Measurements from ENCODE around the gene GNG13. TPM values are rescaled to one million over a fixed set of nuclear protein-coding genes. Genes with fewer than 3 reads are reported as not detected.
"Not testable (repeated sequence)": the region's sequence is repeated elsewhere in the genome, so short reads cannot be mapped to it uniquely, and the experiment has no call there.

The GNG13 gene
- total RNA-seq, 1 experiment from 2014 or later, result not detected

GRCh38 chr16:820748-821147, 20.2 kb upstream of the GNG13 start:
- intact Hi-C loops (cut with micrococcal nuclease; ENCODE audit: unreplicated experiment), result no loop called here
- no peaks in the 10 kb centered on the region for H3K4me1 ChIP-seq
- no peaks in the 10 kb centered on the region for H3K36me3 ChIP-seq (ENCODE audit: control insufficient read depth, insufficient read depth, low read length)
- no peak for TF ChIP-seq CTCF (IDR thresholded peaks at IDR 0.05; ENCODE audit: insufficient read depth in 1 of 2, low read depth in 1 of 2, low read length in 1 of 2, severe bottlenecking in 1 of 2, unreplicated experiment in 1 of 2)
- Mint-ChIP-seq H3K36me3 (ENCODE audit: insufficient read depth, unreplicated experiment) (no peaks in the 10 kb centered on the region), H3K27me3 (ENCODE audit: insufficient read depth, unreplicated experiment) (no peaks in the 10 kb centered on the region), H3K9me3 (ENCODE audit: unreplicated experiment) (no peaks in the 10 kb centered on the region), H3K27ac (ENCODE audit: unreplicated experiment) (no peak overlapping the region), H3K4me1 (ENCODE audit: low read depth, unreplicated experiment) (no peaks in the 10 kb centered on the region), H3K4me3 (ENCODE audit: unreplicated experiment) (no peak overlapping the region)
- no peak for DNase-seq
- BruUV-seq (replicated peaks), result no TSS peak
- POLR2A ChIA-PET, result no interaction called here
- no peaks in the 10 kb centered on the region for H3K9me3 ChIP-seq
- no peak overlapping the region for H3K4me3 ChIP-seq (ENCODE audit: low read depth, low read length)
- H3K27me3 ChIP-seq (replicated peaks; ENCODE audit: control insufficient read depth, insufficient read depth, low read length), result no peaks in the 10 kb centered on the region
- CTCF ChIA-PET, result no interaction called here

DNA sequence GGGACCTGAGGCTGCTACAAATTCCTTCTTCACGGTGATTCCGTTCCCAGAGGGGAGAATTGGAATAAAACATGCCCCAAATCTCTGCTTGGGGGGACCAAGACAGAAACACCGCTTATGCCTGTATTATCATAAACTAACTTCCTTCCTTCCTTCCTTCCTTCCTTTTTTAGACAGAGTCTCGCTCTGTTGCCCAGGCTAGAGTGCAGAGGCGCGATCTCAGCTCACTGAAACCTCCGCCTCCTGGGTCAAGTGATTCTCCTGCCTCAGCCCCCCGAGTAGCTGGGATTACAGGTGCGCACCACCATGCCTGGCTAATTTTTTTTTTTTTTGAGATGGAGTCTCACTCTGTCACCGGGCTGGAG, 19.5 kb upstream of the GNG13 start:
- H3K4me1 Mint-ChIP-seq (ENCODE audit: low read depth, unreplicated experiment); H3K27me3 ChIP-seq (replicated peaks; ENCODE audit: control insufficient read depth, insufficient read depth, low read length); H3K4me3 Mint-ChIP-seq (ENCODE audit: unreplicated experiment); H3K4me1 ChIP-seq; H3K4me3 ChIP-seq (ENCODE audit: low read depth, low read length); intact Hi-C loops (cut with micrococcal nuclease; ENCODE audit: unreplicated experiment); H3K27ac Mint-ChIP-seq (ENCODE audit: unreplicated experiment); CTCF ChIA-PET; H3K36me3 ChIP-seq (ENCODE audit: control insufficient read depth, insufficient read depth, low read length); H3K9me3 ChIP-seq; POLR2A ChIA-PET; H3K27me3 Mint-ChIP-seq (ENCODE audit: insufficient read depth, unreplicated experiment); H3K9me3 Mint-ChIP-seq (ENCODE audit: unreplicated experiment); H3K36me3 Mint-ChIP-seq (ENCODE audit: insufficient read depth, unreplicated experiment); DNase-seq; BruUV-seq (replicated peaks): not testable (repeated sequence)

GRCh38 chr16:819336-820043, 19.0 kb upstream of the GNG13 start:
- no TSS peak for BruUV-seq (replicated peaks)
- Histone ChIP-seq H3K4me3 (ENCODE audit: low read depth, low read length) (no peak overlapping the region), H3K4me1 (0 out of 2 replicates have a peak, but pooled peaks cover 3% of the 10 kb centered on the region), H3K36me3 (ENCODE audit: control insufficient read depth, insufficient read depth, low read length) (no peaks in the 10 kb centered on the region), H3K9me3 (no peaks in the 10 kb centered on the region), H3K27me3 (replicated peaks; ENCODE audit: control insufficient read depth, insufficient read depth, low read length) (no peaks in the 10 kb centered on the region)
- TF ChIP-seq CTCF (IDR thresholded peaks at IDR 0.05; ENCODE audit: insufficient read depth in 1 of 2, low read depth in 1 of 2, low read length in 1 of 2, severe bottlenecking in 1 of 2, unreplicated experiment in 1 of 2), result no peak
- Mint-ChIP-seq H3K9me3 (ENCODE audit: unreplicated experiment) (no peaks in the 10 kb centered on the region), H3K4me1 (ENCODE audit: low read depth, unreplicated experiment) (no peaks in the 10 kb centered on the region), H3K27ac (ENCODE audit: unreplicated experiment) (no peak overlapping the region), H3K27me3 (ENCODE audit: insufficient read depth, unreplicated experiment) (no peaks in the 10 kb centered on the region), H3K4me3 (ENCODE audit: unreplicated experiment) (no peak overlapping the region), H3K36me3 (ENCODE audit: insufficient read depth, unreplicated experiment) (no peaks in the 10 kb centered on the region)
- POLR2A ChIA-PET, result interaction anchor here (0.6 kb wide), 1 partner anchor 263 kb away, joined by 5 read pairs; no protein-coding TSS in a partner anchor
- CTCF ChIA-PET, result no interaction called here
- no peak for DNase-seq
- intact Hi-C loops (cut with micrococcal nuclease; ENCODE audit: unreplicated experiment), result no loop called here

Measured in Caco-2 (cell line).